NCI-H1105 (cell line): ENCODE results near the gene SIAE.
A peak's percentile ranks its signal among the peaks of the same experiment; 100 is the strongest.
"Not testable (repeated sequence)": the region's sequence is repeated elsewhere in the genome, so short reads cannot be mapped to it uniquely, and the experiment has no call there.

Source experiments
- DNase-seq: peaks from one replicate; lab custom pipeline; 2025; lab: John Stamatoyannopoulos, UW

The SIAE gene

GRCh38 chr11:124622531-124623451 is 50.7 kb downstream of the SIAE start, which contains the start of gene TBRG1:
TBRG1 (plus strand) TSS chr11:124622864; CDS start chr11:124623084, 220 bp downstream.
- peak; percentile 96 for DNase-seq

- no peak for DNase-seq
Observed at GRCh38 chr11:124618863-124619262, 54.7 kb downstream of the SIAE start.

GRCh38 chr11:124612567-124613246 is 60.8 kb downstream of the SIAE start:
- DNase-seq: no peak

GRCh38 chr11:124612045-124612444 is 61.5 kb downstream of the SIAE start:
- DNase-seq: peak; percentile 9

GRCh38 chr11:124611064-124611463 is 62.5 kb downstream of the SIAE start, which contains the start of gene PANX3:
PANX3 (plus strand) TSS chr11:124611428; CDS start chr11:124611557, 129 bp downstream.
- DNase-seq: no peak

- no peak for DNase-seq
Observed at GRCh38 chr11:124610295-124610694, 63.2 kb downstream of the SIAE start.

- no peak for DNase-seq
Observed at GRCh38 chr11:124608147-124608546, 65.4 kb downstream of the SIAE start.

GRCh38 chr11:124605719-124606118 is 67.8 kb downstream of the SIAE start:
- DNase-seq: no peak

- DNase-seq: not testable (repeated sequence)
Observed at GRCh38 chr11:124602723-124603122, 70.8 kb downstream of the SIAE start.

GRCh38 chr11:124602193-124602592 is 71.3 kb downstream of the SIAE start:
- DNase-seq: no peak

GRCh38 chr11:124600621-124601320 is 72.8 kb downstream of the SIAE start:
- DNase-seq: no peak

- no peak for DNase-seq
Observed at GRCh38 chr11:124597626-124598025, 75.9 kb downstream of the SIAE start.

- no peak for DNase-seq
Observed at GRCh38 chr11:124595302-124595701, 78.2 kb downstream of the SIAE start.

- DNase-seq: no peak
Observed at GRCh38 chr11:124592627-124593026, 80.9 kb downstream of the SIAE start.

GRCh38 chr11:124591430-124591829 is 82.1 kb downstream of the SIAE start:
- DNase-seq: no peak

GRCh38 chr11:124586238-124586860 is 87.2 kb downstream of the SIAE start:
- peak; percentile 57 for DNase-seq

- no peak for DNase-seq
Observed at GRCh38 chr11:124584681-124585372, 88.7 kb downstream of the SIAE start.

- no peak for DNase-seq
Observed at GRCh38 chr11:124583781-124584180, 89.8 kb downstream of the SIAE start.
